Umbilical cord (tissue), 2 donors: ENCODE measurements around the gene ATP10B. TPM values are rescaled to one million over a fixed set of nuclear protein-coding genes. Genes with fewer than 3 reads are reported as not detected.
A peak's percentile ranks its signal among the peaks of the same experiment; 100 is the strongest.
"Not testable (repeated sequence)": the region's sequence is repeated elsewhere in the genome, so short reads cannot be mapped to it uniquely, and the experiment has no call there.

Source experiments
- DNase-seq: peaks from one replicate; pipeline ENCODE4 v3.0.0-alpha.2; 2015; ENCODE audit warnings: low spot score
- total RNA-seq: library from RNA; depleted of rRNA; stranded (reverse); fragments of >200 nt; gene quantifications from one replicate; pipeline ENCODE4 v1.2.3, GENCODE V29; 2014; ENCODE audit warnings: low replicate concordance; ENCODE audit not compliant: insufficient read depth

Gene ATP10B
- total RNA-seq, 1 donor from 2014 or later, result 2.2 TPM

DNA sequence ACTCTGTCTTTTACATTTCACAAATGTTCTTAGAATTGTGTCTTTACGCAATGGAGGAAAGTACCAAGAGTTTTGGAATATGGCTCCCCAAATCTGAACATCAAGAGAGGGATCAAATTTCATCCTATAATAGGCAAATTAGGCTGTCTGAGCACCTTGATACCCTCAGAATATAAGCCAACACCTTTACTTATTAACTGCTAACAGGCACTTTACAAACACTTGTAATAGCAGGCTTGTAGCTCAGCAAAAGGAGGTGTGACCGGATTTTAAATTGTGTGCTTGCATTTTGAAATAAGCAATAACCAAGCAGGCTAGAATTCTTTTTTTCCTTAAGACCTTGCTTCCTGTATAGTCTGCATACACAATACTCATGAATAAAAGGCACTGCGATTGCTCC is 92.0 kb downstream of the ATP10B start:
- DNase-seq, result no peak

DNA sequence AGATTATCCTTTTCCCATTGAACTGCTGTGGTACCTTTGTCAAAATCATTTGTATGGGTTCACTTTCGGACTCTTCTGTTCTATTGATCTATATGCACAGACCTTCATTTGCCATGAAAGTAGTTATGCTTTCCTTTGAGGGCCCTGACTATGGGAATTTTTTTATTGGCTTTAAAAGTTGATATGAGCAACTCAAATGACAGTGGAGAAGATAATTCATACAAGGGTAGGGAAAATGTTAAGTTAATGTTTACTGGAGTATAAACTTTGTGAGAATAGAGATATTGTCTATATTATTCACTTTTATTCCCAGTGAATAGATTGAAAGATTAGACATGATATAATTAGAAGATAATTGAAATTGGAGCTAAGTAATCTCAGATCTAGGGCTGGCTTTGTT is 94.8 kb downstream of the ATP10B start:
- no peak for DNase-seq

DNA sequence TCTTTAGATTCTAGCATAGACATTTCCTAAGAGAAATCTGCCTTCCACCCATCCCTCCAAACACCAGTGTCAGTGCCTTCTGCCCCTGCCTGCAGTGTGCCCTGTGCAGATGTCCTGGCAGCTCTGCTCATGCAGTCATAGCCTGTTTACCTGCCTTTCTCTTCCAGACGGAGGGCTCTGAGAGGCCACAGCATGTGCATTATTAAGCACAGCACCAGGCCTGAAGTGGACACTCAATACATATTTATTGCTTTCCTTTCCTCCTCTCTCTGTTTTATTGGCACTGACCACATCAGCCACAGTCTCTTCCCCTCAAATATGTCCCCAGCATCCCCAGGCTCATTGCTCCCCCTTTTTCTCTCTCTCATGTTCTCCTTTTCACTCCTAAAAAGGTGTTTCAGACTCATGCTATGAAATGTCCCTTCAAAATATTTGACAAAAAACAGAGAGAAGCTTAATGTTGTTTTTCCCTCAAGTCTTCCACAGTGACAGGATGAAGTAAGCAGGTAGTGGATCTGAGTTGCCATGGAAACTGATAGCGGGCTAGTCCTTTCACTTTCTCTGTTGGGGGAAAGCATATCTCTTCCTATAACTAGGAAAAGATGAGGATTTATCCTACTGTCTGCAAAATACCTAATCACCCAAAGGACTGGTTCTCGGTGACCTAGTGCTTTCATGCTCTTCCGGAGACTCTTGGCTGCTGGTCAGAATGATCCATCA is 100.9 kb downstream of the ATP10B start:
- DNase-seq, result peak; percentile 7

DNA sequence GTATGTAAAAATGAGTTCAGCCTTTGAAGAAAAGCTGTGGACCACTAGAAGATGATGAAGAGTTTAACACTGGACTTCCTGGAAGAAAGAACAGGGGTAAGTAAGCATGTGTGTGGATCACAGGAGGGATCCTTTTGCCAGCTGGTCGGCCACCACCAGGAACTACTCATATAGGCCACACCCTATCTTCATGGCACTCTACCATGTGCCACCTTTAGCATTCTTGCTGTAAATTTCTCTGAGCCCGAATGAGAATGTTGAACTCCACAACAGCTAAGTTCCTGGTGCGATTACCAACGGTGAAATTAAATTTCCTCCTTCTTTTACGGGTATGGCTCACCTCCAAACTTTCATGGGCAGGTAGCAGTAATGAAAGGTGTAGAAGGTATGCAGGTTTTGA is 102.3 kb downstream of the ATP10B start:
- no peak for DNase-seq

DNA sequence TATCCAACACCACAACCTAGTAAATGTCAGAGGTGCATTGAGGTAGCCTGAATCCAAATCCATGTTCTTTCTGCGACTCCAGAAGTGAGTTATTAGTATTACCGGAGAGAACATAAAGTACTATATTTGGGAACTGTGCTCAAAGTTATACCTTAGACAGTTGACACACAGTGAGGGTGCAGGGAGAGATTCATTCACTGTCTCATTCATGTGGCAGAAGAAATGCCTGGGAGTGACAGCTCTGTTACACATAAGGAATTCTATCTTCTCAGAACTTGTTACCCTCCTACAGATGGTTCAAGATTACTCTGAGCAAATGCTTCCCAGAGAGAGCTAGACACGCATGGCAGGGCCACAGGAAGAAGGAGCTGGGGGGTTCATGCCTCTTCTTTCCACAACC is 103.0 kb downstream of the ATP10B start:
- DNase-seq, result no peak

DNA sequence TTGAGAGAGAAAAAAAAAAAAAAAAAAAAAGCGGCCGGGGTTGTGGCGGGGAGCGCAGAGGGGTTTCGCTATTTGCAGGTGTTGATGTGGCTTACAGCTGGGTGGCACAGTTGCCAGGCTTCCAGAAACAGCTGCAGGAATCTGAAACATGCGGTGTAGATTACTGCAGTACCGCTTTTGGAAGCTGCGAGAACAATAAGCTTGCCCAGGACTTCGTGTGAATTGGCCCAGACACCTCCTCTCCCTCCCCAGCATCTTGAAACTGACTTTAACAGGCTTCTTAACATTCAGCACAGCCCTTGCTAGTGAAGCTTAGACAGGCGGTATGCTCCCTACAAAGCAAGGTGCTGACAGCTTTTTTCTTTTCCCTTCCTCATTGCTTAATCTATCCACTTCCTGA is 104.0 kb downstream of the ATP10B start:
- no peak for DNase-seq

DNA sequence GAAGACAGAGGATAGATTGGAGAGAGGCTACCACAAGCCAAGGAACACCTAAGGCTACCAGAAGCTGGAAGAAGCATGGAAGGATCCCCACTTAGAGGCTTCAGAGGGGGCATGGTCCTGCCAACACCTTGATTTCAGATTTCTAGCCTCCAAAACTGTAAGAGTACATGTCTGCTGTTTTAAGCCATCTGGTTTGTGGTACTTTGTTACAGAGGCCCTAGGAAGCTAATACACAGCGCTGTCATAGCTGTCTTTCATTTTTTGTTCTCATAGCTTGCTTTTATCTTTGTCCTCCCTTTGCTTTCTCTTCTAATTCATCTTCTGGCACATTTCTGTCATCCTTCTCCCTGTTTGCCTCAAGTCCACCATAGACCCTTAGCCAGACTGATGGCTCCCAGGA is 104.5 kb downstream of the ATP10B start:
- DNase-seq, result no peak

DNA sequence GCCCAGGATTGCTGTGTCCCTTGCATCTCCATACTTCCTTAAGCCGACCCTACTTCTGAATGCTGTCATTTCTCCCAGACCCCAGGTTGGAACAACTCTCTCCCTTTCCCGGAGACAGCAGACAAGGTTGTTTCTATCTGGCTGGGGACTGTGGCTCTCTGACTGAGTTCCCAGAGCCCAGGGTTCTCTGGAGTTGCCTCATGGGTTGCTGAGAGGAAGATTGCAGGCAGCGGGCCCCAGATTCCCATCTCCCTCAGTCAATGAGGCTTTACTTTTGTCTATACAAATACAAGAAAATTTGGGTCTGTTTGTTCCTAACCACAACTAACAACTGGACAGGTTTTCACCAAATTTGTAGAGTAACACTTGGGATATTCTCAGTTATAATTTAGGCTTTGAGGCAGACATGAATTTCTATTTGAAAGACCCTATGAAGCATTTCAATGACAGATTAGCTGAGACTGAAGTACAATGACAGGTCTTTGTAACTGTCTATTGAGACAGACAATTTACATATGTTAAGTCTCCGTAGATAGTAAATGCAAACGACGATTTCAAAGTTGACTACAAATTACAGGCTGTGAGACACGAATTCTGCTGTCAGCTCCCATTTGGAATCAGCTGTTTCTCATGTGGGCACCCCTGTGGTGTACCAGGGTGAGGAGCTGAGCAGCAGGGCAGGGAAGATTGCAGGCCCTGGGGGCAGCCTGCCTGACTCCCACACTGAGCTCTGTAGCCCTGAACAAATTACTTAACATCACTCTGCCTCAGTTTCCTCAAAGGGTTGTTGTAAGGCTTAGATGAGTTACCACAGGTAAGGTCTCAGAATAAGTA is 107.5 kb downstream of the ATP10B start:
- no peak for DNase-seq

DNA sequence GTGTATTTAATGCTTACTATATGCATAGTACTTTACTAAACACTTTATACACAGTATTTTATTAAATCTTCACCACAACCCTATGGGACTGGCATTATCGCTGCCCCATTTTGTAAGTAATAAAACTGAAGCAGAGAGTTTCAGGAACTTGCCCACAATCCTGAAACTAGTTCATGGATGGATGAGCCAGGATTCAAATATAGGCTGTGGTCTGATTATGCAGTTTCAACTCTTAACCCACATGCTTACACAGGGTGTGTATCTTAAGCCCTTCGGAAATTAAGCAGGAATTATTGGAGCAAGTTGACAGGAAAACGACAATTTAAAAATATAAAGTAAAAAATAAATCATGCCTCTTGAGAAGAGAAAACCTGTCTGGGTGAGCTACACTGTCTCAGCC is 109.0 kb downstream of the ATP10B start:
- no peak for DNase-seq

DNA sequence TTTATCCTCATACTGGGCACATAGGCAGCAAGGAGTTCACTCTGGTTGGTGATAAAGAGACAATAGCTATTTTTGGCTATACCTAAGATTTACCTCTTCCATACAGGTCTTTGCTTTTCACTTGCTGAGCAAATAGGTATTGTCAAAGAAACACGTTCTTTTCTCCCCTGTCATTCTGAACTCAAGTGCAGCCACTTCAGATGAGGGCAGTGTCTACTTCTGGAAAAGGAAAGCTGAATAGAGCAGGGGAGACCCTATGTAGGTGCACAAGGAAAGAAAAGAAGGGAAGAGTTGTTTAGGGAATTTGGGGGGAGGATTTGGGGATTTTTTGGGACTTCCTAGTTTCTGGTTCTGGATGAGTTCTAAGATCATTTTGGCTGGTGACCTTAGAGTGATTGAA is 109.6 kb downstream of the ATP10B start:
- no peak for DNase-seq

DNA sequence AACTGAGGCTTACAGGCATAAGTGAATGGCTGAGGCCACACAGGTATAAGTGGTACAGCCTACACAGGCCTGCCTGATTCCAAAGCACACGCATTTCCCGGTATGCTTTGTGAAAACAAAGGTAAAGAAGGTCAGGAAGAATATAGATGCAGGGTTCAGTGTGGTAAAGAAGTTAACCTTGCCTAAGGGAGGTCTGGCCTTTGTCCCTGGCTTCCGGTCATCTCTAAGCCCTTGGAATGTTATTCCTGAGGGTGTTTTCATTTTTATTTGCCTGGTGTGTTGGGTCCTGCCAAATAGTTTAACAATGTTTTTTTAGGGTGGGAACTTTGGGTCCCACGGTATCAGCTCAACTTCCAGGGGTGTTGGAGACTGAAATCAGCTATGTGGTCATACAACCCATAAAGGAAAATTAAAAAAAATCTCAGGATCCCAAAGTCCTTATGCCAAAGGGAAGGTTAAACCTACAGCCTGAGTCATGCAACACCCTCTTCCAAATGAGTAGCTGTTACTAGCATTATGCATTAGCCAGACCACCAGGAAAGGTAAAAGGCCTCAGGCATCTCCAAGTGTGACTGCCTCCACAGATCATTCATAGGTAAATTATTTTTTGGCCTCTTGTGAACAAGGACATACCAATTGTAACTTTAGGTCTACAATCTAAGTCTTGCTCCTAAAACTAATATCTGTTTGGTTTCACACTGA is 124.6 kb downstream of the ATP10B start:
- DNase-seq, result no peak

DNA sequence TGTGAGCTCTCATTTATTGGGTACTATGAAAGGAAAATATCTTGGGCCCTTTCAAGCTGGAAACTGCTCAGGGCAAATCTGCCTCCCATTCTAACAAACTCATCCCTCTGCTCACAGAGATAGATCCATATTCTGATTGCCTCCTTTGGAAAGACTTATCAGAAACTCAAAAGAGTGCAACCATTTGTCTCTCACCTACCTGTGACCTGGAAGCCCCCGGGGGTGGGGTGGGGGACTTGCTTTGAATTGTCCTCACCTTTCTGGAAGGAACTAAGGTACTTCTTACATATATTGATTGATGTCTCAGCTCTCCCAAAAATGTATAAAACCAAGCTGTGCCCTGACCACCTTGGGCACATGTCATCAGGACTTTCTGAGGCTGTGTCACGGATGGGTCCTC is 125.3 kb downstream of the ATP10B start:
- no peak for DNase-seq

DNA sequence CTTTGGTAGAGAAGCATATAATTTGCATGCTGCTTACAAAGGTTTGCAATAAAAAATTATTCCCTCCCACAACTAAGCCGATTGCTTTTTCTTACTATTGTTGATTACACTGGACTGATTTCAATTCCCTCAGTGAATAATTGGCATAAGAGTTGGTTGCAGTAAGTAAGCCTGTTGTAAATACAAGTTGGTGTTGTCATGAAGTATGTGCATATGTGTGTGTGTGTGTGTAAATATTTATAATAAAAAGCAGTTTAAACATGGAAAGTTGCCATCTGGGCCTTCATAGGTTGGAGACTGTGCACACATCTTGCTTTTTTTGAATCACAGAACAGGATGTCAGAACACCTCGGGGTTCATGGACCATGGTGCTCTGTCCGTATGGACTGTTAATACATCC is 131.2 kb downstream of the ATP10B start:
- DNase-seq, result no peak

DNA sequence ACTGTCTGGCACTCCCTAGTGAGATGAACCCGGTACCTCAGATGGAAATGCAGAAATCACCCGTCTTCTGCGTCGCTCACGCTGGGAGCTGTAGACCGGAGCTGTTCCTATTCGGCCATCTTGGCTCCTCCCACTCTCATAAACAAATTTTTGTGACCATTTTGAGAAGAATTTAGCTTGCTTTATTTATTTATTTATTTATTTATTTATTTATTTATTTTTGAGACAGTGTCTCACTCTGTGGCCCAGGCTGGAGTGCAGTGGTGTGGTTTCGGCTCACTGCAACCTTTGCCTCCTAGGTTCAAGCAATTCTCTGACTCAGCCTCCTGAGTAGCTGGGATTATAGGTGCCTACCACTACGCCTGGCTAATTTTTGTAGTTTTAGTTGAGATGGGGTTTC is 136.5 kb downstream of the ATP10B start:
- not testable (repeated sequence) for DNase-seq

DNA sequence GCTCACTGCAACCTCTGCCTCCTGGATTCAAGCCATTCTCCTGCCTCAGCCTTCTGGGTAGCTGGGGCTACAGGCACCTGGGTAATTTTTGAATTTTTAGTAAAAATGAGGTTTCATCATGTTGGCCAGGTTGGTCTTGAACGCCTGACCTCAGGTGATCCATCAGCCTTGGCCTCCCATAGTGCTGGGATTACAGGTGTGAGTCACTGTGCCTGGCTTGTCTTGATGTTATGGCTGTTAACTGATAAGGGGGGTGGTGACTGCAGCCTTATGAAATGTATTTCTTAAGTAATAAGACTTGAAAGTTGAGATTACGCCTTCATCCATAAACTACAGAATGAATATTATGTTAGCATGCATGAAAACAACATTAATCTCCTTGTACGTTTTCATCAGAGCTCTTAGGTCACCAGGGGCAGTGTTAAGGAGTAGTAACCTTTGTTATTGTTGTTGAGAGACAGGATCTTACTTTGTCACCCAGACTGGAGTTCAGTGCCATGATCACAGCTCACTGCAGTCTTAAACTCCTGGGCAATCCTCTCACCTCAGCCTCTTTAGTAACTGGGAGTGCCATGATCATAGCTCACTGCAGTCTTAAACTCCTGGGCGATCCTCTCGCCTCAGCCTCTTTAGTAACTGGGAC is 148.3 kb downstream of the ATP10B start:
- no peak for DNase-seq

DNA sequence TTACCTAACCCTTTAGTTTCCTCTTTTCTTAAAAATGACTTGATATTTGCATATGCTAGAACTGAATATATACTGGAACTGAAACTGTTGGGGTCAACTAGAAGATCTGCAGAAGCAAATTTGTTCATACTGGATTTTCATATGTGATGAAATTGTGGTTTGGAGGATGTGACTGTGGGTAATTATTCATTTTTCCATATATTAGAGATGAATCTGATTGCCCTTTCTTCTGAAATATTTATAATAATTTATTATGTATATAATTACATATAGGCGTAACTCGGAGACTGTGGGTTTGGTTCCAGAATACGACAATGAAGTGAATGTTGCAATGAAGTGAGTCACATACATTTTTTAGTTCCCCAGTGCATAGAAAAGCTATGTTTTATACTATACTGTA is 149.1 kb downstream of the ATP10B start:
- DNase-seq, result no peak

DNA sequence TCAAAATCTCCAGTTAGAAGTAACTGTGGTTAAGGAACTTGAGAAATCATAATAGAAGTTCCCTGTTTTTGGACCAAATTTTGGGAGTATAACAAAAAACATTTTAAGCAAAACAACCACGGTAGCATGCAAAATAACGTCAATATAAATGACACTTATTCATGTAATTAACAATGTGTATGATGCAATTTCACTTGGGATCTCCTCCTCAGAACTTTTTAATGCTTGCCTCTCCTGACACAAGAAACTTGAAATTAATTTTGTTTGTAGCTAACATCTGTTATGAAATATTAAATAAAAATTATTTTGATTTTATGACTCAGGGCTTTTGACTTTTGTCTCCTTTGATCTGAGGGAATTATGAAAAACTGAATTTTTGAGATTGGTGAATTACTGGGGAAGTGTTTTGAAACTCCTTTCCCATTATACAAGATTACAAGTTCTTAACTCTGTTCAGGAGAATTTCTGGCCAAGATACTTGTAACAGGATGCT is 149.7 kb downstream of the ATP10B start:
- DNase-seq, result no peak

DNA sequence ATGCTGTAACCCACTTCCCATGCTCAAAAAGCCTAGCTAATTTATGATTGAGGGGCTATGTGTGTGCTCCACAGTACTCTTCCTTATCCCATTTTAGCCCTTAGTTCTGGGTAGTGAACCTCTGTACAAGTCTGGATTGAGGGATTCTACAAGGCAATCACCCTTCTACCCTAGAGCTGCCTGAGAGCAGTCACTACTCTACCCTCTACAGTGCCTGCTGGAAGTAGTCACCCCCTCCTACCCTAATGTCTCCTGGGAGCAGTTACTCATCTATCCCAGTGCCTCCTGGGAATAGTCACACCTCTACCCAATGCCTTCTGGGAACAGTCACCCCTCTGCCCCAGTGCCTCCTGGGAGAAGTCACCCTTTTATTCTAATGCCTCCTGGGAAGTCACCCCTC is 150.6 kb downstream of the ATP10B start:
- no peak for DNase-seq

DNA sequence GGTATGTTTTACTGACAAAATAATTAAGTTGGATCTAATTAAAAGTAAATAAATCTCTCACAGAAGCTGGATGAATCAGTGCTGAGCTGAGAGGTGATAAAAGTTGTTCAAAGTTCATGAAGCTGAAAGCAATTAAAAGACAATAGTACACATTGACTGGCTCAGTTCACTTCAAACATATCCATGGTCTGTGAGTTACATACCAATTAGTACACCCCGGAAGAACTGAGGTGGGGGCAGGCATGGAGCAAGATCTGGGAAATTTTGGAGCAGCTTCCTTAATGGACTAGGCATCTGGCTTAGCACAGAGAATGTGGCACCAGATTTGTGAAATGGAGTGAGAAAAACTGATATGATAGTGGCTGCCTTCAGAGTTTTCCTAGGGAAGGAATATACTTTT is 152.7 kb downstream of the ATP10B start:
- no peak for DNase-seq

DNA sequence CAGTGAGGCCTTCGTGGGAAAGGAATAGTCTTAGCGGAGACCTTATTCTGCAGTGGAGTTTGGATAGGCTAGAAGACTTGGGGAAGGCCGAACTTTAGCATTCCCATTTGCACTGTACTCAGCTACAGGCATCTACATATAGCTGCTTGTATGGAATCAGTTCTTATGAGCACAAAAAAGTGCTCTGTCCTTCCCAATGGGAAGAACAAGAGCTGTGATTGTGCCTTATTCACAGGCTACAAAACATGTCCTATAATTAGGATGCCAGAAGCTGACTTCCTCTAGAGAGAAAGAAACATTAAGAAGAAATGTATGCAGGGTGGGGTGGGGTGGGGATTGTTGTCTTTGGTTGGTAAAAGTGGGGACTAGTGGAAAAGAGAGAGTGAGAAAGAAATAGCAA is 154.7 kb downstream of the ATP10B start:
- no peak for DNase-seq

DNA sequence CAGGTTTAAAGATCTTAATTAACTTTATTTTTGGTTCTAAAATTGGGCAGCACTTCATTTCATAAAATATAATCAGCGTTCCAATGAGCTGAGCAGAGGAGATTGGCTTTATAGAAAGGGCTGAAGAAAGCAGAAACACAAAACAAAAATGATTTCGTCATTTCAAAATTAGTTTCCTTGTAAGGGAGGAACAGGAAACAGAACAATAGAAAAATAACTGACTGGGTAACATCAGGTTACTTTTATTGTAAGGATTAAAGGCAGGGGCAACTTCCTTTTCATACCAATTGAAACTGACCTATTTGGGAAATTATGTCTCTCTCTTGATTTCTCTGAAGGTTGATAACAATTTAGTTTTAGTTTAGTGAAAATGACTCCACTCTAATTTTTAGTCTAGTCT is 157.1 kb downstream of the ATP10B start:
- no peak for DNase-seq
